GM21717 (cell line): ENCODE results near the gene LPCAT1.
A peak's percentile ranks its signal among the peaks of the same experiment; 100 is the strongest.
"Not testable (repeated sequence)": the region's sequence is repeated elsewhere in the genome, so short reads cannot be mapped to it uniquely, and the experiment has no call there.

ENCODE experiments used
- ATAC-seq: cut with Tn5 transposase; IDR thresholded peaks from one replicate; pipeline ENCODE4 v1.9.1; 2021; ENCODE audit warnings: mild to moderate bottlenecking, moderate library complexity; ENCODE audit not compliant: unreplicated experiment

The LPCAT1 gene

DNA sequence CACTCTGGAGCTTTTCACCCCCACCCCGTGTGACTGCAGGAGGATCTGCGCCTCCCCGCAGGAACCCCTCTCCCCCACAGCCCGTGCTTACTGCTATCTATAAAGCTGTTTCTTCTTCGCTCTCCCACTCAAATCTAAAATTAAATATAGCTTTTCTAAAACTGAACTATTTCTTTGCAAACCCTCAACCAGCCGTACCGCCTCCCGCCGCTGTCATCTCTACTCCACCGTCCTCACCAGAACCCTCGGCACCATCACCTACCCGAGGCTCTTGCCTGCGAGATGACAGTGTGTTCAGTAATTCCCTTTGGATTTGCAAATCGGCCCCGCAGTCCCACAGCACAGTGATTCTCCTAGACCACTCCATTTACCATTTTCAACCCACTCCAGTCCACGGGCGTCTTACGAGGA is 13.6 kb downstream of the LPCAT1 start:
- ATAC-seq: no peak

GRCh38 chr5:1509346-1510085 is 14.2 kb downstream of the LPCAT1 start:
- no peak for ATAC-seq

GRCh38 chr5:1508659-1509290 is 15.0 kb downstream of the LPCAT1 start:
- ATAC-seq: no peak

GRCh38 chr5:1507961-1508658 is 15.7 kb downstream of the LPCAT1 start:
- no peak for ATAC-seq

DNA sequence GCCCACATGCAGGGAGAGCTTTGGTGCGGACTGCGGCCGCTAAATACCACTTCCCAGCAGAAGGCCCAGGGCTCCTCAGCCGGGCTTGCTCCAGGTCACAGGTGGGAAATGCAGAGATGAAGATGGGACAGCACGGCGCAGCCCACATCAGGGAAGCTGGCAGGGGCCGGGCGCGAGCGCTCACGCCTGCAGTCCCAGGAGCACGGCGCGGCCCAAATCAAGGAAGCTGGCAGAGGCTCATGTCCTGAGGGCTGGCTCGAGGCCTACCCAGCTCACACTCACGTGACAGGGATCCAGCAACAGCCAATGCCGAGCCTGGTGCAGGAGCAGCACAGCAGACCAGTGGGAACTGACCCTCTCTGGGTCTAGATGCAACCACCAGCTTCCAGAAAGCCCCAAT is 16.3 kb downstream of the LPCAT1 start:
- no peak for ATAC-seq

GRCh38 chr5:1507014-1507375 is 16.8 kb downstream of the LPCAT1 start:
- ATAC-seq: no peak

GRCh38 chr5:1506242-1507013 is 17.3 kb downstream of the LPCAT1 start:
- no peak for ATAC-seq

- ATAC-seq: no peak
Observed at GRCh38 chr5:1505506-1506241, 18.1 kb downstream of the LPCAT1 start.

DNA sequence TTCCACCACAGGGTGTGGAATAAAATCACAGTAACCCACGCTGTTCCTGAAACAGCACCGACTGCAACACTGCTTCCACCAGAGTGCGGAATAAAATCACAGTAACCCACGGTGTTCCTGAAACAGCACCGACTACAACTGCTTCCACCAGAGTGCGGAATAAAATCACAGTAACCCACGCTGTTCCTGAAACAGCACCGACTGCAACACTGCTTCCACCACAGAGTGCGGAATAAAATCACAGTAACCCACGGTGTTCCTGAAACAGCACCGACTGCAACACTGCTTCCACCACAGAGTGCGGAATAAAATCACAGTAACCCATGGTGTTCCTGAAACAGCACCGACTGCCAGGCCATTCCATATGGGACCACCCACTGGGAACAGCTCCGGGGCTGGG is 18.7 kb downstream of the LPCAT1 start:
- not testable (repeated sequence) for ATAC-seq

DNA sequence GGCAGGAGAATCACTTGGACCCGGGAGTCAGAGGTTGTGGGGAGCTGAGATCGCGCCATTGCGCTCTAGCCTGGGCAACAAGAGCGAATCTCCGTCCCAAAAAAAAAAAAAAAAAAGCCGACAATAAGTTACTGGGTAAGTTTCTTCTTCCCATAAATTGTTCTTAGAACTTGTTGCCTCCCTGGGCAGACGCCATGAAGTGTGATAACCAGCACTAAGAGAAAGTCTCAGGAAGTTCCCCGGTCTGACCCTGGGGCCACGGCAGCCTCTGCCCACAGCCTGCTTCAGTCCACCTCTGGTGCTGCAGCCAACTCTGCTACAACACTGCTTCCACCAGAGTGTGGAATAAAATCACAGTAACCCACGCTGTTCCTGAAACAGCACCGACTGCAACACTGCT is 19.1 kb downstream of the LPCAT1 start:
- ATAC-seq: no peak

GRCh38 chr5:1504069-1504595 is 19.6 kb downstream of the LPCAT1 start:
- peak; percentile 7 for ATAC-seq

DNA sequence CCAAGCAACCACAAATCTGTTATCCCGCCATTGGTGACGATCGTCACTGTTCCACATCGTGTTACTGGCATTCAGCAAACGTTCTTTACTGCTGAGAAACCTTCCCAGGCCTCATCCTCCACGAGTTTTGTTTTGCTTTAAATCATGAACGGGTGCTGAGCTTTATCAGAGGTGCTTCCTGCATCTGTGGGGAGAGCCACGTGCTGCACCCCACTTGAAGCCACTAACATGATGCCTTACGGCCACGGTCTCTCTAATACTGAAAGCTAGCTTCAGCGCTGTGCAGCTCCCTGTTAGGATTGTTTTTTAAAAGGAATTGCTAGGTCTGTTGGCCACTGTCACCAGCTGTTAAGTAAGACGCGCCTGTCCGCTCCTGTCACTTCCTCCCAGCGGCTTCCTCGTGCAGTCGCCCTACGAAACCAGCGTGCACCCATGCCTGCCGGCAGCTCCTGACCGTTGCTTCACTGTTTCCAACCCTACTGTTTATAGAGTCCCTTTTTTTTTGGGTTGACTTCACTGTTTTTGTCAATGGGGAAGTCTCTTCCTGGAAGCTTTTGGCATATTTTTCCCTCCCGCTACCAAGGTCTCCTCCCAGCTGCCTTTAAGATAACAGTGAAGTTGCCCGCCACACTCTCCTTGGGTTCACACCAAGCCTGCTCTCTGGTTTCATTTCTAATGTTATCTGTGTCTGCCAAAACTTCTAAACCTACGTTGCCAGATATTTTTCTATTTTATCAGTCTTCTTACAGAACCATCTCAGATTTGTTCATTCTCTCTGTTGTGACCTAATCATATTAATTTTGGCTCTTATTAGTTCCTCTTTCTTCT is 20.3 kb downstream of the LPCAT1 start:
- peak; percentile 16 for ATAC-seq

DNA sequence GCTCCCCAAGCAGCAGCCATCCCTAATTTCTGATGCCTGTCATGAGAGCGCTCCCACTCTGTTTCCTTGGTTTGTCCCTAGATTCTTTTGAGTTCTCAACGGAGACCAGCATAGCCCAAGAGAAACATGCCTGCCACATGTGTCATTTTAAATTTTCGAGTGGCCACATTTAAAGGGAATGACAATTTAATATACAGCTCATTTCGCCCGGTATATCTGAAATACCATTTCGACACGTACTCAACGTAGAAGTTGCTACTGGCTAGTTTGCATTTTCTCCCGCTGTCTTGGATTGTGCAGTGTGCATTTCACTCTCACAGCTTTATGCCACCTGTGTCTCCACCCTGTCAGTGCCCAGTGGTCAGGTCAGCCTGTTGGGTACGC is 21.0 kb downstream of the LPCAT1 start:
- no peak for ATAC-seq

DNA sequence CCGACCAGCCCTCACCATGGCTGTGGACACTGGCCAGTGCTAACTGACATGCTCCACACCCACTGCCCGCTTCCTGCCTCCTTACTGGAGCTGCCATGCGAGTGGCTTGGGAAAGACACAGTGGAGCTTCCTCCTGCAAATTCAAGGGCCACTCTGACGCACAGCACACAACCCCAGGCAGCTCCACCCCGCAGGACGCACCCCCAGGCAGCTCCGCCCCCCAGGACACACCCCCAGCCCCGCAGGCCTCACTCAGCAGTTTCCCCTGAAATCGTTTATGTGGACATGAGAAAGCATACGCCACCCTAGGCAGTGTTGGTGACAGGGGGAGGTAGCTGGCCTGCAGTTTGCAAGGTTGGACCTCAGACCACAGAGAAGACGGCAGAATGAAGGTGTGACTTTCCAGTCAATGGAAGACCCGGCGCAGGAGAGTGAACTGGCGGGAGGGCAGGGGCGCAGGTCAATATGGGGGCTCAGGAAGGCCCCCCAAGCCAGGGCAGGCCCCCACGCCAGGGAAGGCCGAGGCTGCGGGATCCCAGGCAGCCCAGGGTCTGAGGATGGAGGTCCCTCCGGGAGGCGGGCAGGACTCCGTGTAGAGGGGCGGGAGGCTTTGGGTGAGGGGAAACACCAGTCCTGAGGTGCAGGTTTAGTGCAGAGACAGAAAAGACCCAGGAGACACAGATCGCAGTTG is 21.6 kb downstream of the LPCAT1 start:
- no peak for ATAC-seq

DNA sequence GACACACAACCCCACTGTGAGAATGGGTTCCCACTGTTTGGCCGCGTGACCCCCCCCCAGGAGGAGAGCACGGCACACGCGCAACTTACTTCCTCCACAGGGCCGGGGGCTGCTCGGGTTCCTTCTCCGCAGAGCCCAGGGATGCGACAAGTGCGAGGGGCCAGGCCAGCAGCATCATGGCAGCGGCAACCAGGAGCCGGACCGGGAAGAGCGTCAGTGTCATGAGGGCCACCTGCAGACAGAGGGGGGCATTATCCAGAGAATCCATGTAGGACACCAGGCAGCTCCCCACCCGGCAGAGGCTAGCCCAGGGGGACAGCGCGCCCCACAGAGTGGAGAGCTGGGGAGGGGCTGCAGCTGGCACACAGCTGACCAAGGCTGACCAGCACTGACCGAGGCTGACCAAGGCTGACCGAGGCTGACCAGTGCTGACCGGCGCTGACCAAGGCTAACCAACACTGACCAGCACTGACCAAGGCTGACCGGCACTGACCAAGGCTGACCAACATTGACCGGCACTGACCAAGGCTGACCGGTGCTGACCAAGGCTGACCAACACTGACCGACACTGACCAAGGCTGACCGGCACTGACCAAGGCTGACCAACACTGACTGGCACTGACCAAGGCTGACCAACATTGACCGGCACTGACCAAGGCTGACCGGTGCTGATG is 22.3 kb downstream of the LPCAT1 start:
- ATAC-seq: no peak

GRCh38 chr5:1500411-1501091 is 23.2 kb downstream of the LPCAT1 start:
- no peak for ATAC-seq

DNA sequence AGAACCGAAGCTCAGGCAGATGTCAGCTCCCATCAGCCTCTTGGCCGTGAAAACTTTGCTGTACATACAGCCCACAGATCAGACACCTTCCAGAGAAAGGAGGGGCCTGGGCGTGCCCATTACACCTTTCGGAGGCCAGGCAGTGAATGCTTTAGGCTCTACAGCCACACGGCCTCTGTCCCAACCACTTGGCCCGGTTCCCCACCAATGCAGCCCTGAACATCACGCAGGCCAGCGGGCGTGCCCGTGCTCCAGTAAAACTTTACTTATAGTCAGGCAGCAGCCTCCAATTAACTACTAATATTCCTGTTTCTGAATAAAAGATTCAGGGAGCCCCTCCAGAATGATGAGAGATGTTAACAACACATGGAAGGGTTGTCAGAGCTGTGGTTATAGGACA is 23.9 kb downstream of the LPCAT1 start:
- ATAC-seq: no peak
